GM12892 (cell line): Measurements from ENCODE around the gene DCX.
"Not testable (repeated sequence)": the region's sequence is repeated elsewhere in the genome, so short reads cannot be mapped to it uniquely, and the experiment has no call there.

ENCODE experiments used
- DNase-seq: peaks from one replicate; pipeline ENCODE4 v3.0.0; 2011; ENCODE audit not compliant: insufficient read length
- FAIRE-seq: peaks from 2 replicates; lab custom pipeline; 2011; peaks lifted over from hg19 to GRCh38; lab: Jason Lieb, UNC
- POLR2A ChIP-seq: IDR thresholded peaks from 2 replicates; pipeline ENCODE4 v1.6.1; 2011; ENCODE audit warnings: low read depth, low read length, control low read depth
- POLR2AphosphoS5 ChIP-seq: IDR thresholded peaks from 2 replicates; pipeline ENCODE4 v1.6.1; 2011; ENCODE audit warnings: low read depth, low read length, control low read depth
- TAF1 ChIP-seq: IDR thresholded peaks from 2 replicates; pipeline ENCODE4 v1.6.1; 2011; ENCODE audit warnings: low read depth, mild to moderate bottlenecking, control low read depth, low read length, borderline replicate concordance

DCX gene

GRCh38 chrX:111363741-111364140 lies 48.3 kb downstream of the DCX start:
- TF ChIP-seq POLR2AphosphoS5 (no peak), POLR2A (no peak), TAF1 (no peak)
- DNase-seq (no peak), FAIRE-seq (no peak)

GRCh38 chrX:111361751-111362150 lies 50.2 kb downstream of the DCX start:
- FAIRE-seq (no peak), DNase-seq (no peak)
- TF ChIP-seq POLR2AphosphoS5 (no peak), POLR2A (no peak), TAF1 (no peak)

- no peak for TF ChIP-seq TAF1
- TF ChIP-seq POLR2AphosphoS5 = no peak
- TF ChIP-seq POLR2A = no peak
- no peak for FAIRE-seq
- DNase-seq = no peak
Measured at GRCh38 chrX:111360839-111361238, 51.2 kb downstream of the DCX start.

DNA sequence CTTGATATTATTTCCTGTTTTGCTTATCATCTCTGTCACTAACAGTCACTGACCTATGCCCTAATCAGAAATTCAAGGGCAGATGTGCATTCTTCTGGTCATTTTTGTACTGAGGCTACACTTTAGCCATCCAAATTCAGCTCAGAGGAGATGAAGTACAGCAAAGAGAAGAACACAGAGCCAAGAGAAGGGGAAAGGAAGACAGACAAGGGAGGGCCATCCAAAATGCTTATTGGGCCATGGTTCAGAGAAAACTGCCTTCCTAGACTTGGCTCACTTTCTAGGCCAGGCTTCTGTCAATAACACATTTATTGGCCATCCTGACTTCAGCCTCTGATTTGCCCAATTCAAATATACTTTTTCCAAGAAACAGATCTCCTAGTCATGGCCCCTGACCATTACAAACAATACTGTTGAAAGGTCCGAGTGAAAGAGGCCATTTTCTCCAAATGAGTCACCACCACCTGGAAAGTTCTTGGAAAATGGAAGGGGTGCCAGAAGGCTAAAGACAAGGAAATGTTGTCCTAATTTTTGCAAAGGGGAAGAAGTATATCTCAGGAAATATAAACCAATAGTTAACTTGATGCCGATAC lies 56.4 kb downstream of the DCX start:
- FAIRE-seq (no peak), DNase-seq (no peak)
- no peak for TF ChIP-seq POLR2A
- TF ChIP-seq TAF1 = no peak
- TF ChIP-seq POLR2AphosphoS5 = no peak

DNA sequence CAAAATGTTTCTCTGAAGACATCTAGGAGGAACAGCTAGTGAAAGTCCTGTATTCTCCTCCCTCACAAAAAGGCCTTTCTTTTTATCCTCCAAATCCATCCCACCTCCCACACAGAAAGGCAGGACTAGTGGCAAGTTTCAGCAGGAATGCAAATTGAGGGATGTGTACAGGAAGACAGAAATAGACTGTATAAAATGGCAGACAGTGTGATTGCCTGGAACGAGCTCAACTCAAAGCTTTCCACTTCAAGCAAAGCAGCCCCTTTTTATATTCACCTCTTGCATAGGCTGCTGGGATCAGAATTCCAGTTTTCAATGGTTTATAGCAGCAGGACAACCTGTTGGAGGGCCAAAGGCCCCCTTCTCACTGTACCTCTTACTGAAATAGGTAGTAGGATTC lies 57.5 kb downstream of the DCX start:
- DNase-seq (no peak), FAIRE-seq (no peak)
- TF ChIP-seq POLR2AphosphoS5 = no peak
- TF ChIP-seq TAF1 = no peak
- TF ChIP-seq POLR2A = no peak

GRCh38 chrX:111353793-111354192 lies 58.2 kb downstream of the DCX start:
- DNase-seq (no peak), FAIRE-seq (no peak)
- TF ChIP-seq POLR2AphosphoS5 = no peak
- TF ChIP-seq TAF1 = no peak
- TF ChIP-seq POLR2A = no peak

DNA sequence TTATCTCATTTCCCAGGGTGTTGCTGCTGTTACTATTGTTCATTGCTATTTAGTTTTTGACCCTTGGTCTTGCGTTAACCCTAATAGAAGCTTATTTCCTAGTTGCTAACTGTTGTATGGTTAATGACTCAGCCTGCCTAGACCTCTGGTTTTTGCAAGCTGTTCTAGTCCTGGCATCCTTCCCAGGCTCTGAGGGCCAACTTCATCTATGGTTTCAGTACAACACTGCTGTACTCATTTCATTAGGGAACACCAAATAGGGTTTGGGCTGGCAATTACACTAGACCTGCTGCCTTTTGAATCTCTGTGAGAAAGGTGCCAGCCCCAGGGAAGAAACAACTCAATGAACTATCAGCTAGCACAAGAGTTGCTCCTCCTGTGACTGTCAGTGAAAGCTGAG lies 59.6 kb downstream of the DCX start:
- FAIRE-seq (no peak), DNase-seq (no peak)
- TF ChIP-seq POLR2AphosphoS5 (no peak), TAF1 (no peak), POLR2A (no peak)

- no peak for FAIRE-seq
- DNase-seq = no peak
- no peak for TF ChIP-seq POLR2AphosphoS5
- TF ChIP-seq POLR2A = no peak
- no peak for TF ChIP-seq TAF1
Measured at GRCh38 chrX:111349934-111350333, 62.1 kb downstream of the DCX start.

DNA sequence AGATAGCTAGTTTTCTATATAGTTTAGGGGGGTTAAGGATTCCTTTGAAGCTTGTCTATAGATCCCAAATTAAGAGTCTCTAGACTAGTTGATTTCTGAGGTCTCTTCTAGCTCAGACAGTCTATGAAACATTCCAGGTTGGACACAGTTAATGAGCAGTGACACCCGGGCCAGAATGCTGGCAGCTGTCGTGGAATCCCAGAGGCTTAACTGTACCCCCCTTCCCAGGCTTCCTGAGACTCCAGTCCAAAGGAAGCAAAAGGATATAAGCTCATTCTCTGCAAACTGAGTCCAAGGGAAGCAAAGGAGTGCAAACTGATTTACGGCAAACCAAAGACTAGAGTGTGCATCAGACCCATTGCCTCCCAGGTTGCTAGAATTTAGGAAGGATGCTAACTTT lies 62.9 kb downstream of the DCX start:
- FAIRE-seq = no peak
- no peak for TF ChIP-seq TAF1
- TF ChIP-seq POLR2A = no peak
- no peak for TF ChIP-seq POLR2AphosphoS5
- DNase-seq = no peak

- DNase-seq = no peak
- no peak for TF ChIP-seq POLR2AphosphoS5
- no peak for TF ChIP-seq POLR2A
- no peak for TF ChIP-seq TAF1
- FAIRE-seq = no peak
Measured at GRCh38 chrX:111348429-111348828, 63.6 kb downstream of the DCX start.

GRCh38 chrX:111346150-111346549 lies 65.8 kb downstream of the DCX start:
- DNase-seq, FAIRE-seq: not testable (repeated sequence)

GRCh38 chrX:111340054-111340453 lies 71.9 kb downstream of the DCX start:
- peak; percentile 74 for FAIRE-seq
- no peak for DNase-seq
- no peak for TF ChIP-seq POLR2A
- no peak for TF ChIP-seq POLR2AphosphoS5
- TF ChIP-seq TAF1 = no peak

- TF ChIP-seq POLR2A (no peak), POLR2AphosphoS5 (no peak), TAF1 (no peak)
- FAIRE-seq = no peak
- DNase-seq = no peak
Measured at GRCh38 chrX:111339212-111339611, 72.8 kb downstream of the DCX start.

- no peak for FAIRE-seq
- no peak for DNase-seq
- TF ChIP-seq POLR2AphosphoS5 (no peak), POLR2A (no peak), TAF1 (no peak)
Measured at GRCh38 chrX:111338095-111338698, 73.8 kb downstream of the DCX start.
